Suprapubic skin (tissue), 3 donors: Measurements from ENCODE around the gene NPEPL1.

Experiments
- EP300 ChIP-seq: sonication (generic); formaldehyde crosslinking; IDR thresholded peaks from one replicate; pipeline ENCODE4 v1.6.1; 2017; ENCODE audit warnings: antibody characterized with exemption
- POLR2A ChIP-seq, 2 donors: fragments of 450-650 bp; IDR thresholded peaks; one replicate each; pipeline ENCODE4 v1.6.1; 2017; ENCODE audit warnings: antibody characterized with exemption in 2 of 2, mild to moderate bottlenecking in 2 of 2, moderate library complexity in 2 of 2
- TF ChIP-seq, protein P1 (sequence below), 2 donors: fragments of 200-600 bp in 1 of 2; fragments of 450-650 bp in 1 of 2; sonication (generic) in 1 of 2; IDR thresholded peaks; one replicate each; pipeline ENCODE4 v1.5.1; 2016 to 2019; ENCODE audit warnings: antibody characterized with exemption in 2 of 2, mild to moderate bottlenecking in 1 of 2, moderate library complexity in 1 of 2

GRCh38 chr20:58716476-58717277 lies 24.1 kb downstream of the NPEPL1 start:
- TF ChIP-seq, protein P1, sequence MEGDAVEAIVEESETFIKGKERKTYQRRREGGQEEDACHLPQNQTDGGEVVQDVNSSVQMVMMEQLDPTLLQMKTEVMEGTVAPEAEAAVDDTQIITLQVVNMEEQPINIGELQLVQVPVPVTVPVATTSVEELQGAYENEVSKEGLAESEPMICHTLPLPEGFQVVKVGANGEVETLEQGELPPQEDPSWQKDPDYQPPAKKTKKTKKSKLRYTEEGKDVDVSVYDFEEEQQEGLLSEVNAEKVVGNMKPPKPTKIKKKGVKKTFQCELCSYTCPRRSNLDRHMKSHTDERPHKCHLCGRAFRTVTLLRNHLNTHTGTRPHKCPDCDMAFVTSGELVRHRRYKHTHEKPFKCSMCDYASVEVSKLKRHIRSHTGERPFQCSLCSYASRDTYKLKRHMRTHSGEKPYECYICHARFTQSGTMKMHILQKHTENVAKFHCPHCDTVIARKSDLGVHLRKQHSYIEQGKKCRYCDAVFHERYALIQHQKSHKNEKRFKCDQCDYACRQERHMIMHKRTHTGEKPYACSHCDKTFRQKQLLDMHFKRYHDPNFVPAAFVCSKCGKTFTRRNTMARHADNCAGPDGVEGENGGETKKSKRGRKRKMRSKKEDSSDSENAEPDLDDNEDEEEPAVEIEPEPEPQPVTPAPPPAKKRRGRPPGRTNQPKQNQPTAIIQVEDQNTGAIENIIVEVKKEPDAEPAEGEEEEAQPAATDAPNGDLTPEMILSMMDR (IDR thresholded peaks at IDR 0.05), result no peak
- TF ChIP-seq POLR2A (IDR thresholded peaks at IDR 0.05) (no peak), EP300 (no peak)
